GM21717 (cell line): ENCODE data around the gene LDLRAD3.

Experiments
- ATAC-seq: cut with Tn5 transposase; IDR thresholded peaks from one replicate; pipeline ENCODE4 v1.9.1; 2021; ENCODE audit warnings: mild to moderate bottlenecking, moderate library complexity; ENCODE audit not compliant: unreplicated experiment

The LDLRAD3 gene

DNA sequence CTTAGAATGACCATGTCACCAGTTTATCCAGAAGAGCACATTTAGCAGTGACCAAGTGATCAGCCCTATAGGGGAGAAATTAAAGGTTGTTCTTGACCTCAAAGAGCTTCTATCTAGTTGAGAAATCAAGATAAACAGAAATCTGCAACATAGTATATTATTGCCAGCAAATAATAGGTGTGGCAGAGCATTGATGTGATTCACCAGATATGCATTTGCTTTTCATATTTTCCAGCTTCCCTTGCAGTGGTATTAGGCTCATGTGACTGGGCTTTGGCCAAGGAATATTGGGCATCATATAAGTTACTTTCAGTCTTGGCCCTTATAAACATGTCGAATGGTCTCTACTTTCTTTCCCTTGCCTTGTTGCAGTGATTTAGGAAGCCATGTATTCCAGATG, 310.9 kb downstream of the LDLRAD3 start:
- ATAC-seq, result no peak

DNA sequence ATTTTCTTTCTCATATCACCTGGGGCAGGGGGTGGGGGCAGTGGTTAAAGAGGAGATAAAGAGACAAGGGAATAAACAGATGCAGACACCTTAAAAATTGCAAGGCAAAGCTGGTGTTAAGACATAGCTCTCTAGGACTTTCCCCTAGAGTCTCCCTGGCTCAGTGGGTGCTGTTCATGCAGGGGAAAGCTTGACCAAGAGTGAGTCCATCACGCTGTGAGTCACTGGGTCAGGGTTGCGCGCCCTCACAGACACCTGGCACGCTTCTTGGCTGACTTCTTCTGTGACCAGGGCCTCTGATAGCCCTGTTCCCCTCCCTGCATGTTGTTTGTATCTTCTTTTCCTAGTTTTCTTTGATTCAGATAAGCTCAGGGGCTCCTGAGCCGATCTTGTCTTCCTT, 313.5 kb downstream of the LDLRAD3 start:
- ATAC-seq, result no peak

DNA sequence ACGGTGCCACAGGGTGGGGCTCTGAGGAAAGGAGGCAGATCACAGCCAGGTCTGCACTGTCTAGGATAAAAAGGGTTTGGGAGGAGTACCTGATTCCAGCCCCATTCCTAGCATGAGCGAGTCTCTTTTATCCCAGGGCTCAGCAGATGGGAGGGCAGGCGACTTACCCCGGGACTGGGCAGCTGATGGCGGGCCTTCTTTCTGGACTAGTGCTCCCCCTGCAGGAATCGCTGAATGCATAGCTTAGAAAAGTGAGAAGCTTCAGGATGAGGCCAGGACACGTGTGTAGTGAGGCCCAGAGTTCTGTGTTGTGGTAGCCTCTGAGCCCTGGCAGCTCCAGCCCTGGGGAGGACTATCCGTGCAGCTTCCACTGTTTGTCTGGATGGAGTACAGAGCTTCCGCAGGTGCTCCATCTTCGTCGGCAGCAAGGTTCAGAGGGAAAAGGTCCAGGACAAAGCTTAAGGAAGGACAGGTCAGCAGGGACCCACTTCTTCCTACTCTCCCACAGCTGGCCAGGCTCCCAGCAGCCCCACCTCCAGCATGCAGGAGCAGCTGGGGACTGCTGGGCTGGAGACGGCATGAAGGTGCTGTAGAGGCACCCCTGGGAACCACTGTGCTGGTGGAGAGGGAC, 315.0 kb downstream of the LDLRAD3 start:
- ATAC-seq, result no peak

DNA sequence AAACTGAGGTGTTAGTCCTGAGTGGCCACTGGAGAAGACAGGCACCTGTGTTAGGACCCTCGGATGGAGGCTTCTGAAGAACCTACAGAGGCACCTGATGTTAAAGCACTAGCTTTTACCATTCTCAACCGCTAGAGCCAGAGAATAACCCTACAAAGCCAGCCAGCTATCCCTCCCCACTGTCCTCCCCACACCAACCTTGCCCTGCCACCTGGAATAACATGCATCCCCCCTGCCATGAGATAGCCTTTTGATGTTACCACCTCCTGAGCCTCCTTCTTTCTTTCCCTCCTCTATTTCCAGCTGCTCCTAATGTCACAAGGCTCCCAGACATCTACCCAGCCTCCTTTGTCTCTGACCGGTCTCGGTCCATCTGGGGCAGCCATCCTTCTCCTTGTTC, 317.2 kb downstream of the LDLRAD3 start:
- ATAC-seq, result no peak

DNA sequence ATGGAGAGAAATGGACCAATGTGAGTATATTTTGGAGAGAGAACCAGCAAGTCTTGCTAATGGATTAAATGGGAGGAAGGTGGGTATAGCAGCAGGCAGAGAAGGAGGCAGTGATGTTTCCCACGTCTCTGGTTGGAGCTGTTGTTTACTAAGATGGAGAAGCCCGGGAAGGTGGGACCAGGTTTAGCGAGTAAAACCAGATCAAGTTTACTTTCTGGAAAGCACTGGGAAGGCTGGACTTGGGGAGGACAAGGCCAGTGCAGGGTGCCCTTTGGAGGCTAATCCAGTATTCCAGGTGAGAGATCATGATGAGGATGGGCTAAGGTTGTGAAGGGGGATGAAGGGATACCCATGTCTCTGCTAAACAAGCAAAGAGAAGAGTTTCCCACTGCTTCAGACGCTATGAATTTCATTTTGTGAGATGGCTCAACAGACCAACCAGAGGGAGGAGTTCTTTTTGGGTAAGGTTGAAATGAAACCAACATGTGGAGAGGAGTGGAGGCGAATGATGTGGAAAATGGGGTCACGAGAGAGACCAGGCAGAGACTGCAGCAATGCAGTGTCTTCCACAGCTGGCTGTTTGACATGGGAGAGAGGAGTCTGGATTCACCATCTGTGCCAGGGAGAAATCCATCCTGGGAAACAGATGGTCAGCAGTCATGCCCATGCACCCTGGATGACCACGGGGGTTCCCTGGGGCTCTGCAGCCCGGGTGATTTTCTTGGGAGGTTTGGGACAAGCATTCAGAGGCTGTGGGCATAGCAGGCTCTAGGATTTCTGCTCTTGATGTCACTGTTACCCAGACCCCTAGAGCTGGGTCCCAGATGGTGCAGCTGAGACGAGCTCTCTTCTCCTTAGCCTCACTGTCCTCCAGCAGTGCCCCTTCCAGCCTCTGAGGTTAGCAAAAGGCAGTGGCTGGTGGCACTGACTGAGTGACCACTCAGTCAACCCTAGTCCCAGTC, 320.4 kb downstream of the LDLRAD3 start:
- no peak for ATAC-seq

DNA sequence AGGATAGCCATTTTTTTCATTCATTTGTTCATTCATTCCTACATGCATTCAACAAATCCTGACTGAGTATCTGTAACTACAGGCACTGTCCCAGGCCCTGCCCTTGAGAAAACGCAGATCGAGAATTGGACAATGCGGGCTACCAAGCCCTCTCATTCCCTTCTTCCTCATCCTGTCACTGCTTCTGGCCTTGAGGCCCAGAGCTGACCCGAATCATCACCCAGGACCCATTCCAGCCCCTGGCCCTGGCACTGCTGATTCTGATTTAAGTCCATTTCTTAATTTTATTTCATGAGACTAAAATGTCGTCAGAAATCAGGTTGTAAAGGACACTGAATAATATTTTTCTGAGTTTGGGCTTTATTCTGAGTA, 321.1 kb downstream of the LDLRAD3 start:
- no peak for ATAC-seq

DNA sequence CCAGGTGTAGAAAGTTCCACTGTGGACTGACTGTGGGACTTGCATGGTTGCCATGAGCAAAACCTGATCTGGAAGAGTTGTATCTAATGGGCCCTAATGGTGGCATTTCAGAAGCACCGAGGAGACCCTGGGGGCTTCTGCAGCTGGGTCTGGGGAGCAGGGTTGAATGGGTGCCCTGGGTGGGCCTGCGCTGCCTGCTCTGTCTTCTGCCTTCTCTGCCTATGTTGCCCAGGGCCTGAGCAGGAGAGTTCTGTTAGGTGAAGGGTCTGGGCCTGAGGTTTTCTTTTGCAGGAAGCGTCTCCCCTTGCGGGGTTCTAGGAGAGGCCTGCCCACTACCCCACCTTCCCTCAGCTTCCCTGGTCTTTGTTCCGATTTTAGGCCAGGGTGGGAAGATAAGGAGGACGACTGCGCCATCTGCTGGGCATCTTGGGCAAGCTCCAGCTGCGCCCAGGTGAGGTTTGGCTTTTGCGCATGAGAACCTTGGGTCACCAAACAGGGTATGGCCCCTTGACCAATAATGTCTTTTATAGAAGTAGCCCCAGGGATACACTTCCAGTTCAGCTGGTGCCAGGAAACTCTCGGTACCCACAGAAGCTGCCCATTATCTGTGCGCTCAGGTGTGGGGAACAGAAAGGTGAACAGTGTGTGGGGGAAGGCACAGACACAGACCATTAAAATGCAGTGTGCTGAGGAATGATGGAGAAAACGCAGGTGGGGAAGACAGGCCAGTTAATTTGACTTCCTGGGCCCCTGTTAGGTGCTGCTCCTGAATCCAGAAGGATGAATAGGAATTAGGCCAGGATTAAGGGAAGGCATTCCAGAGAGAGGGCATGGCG, 322.1 kb downstream of the LDLRAD3 start:
- peak; percentile 72 for ATAC-seq

DNA sequence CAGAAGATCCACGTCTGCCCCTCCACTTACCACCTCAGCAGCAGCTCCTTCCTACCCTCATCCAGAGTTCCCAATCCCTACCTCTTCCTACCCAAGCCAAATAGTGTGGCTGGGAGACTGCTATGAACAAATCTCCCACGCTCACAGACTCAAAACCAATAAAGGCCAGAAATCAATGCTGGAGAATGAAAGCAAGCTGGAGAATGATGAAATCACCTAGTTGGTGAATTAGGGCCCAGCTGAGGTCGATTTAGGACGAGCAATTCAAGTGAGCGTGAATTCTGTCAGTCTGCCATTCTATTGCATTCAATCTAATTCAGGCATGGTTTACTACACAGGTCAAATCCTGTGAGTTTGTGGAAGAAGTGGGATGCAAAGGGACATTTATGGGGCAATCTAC, 322.9 kb downstream of the LDLRAD3 start:
- no peak for ATAC-seq

DNA sequence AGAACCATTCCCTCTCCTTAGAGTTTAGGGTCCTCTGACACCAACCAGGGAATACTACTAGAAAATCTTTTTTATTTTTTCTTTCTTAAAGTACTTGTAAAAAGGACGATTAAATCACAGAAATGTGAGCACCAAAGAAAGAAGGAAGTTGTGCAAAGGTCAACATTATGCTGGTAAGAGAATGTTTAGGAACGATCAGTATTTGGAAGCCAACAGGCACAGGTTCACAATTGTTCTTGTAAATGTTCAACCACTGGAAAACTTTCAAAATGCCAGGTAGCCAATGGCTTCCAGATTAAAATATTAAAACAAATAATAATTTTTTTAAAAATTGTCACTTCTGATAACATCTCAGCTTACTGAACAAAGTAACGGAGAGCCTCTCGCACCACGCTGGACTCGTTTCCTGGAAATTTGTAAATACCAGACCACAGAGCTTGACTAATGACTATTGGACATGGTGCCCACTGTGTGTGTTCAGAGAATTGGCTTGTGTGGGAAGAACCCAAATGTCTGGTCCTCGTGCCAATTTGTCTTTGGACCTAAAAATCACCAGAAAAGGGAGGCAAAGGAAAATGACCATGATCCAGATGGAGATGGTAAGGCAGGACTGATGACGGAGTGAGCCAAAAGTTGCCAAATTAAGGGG, 324.6 kb downstream of the LDLRAD3 start:
- no peak for ATAC-seq

DNA sequence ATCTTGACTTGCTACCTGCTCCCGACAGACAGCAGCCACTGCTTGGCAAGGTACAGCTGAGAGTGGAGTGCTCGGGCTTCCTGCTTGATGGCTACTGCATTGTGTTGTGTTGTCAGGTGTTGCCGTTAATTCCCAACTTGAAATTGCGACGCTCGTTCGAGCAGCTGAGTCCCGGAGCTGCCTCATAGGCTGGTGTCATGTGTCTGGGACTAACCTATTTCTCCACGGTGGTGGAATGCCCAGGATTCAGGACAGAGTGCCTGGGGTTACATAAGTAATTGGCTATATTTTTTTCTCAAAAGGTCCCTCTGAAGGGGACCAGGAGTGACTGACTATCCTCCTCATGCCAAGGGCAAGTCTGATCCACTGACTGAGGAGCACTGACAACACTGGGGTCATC, 326.8 kb downstream of the LDLRAD3 start:
- no peak for ATAC-seq

DNA sequence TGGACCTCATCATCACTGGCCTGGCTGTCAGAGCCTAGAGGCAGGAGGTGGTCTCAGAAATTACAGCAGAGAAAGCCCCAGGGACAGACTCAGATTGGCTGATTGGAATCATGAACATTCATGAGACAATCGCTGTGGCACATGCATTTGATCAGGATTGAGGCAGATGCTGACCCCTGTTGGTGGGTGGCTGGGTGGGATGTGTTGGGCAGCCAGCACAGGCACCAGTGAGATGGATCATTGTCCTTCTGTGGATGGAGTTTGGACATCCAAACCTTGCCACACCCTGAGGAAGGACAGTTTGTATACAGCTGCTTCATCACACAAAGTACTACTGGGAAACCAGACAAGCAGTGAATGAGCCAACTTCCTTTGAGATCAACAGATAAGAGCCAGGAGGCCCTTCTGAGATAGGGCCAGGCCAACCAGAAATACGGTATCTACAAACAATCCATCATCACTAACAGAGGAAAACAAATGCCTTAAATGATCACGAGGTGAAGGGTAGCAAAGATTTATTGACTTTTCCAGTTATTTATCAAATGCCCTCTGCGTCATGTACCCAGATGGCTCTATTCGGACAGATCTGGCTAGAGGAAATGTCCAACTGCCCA, 328.0 kb downstream of the LDLRAD3 start:
- no peak for ATAC-seq

DNA sequence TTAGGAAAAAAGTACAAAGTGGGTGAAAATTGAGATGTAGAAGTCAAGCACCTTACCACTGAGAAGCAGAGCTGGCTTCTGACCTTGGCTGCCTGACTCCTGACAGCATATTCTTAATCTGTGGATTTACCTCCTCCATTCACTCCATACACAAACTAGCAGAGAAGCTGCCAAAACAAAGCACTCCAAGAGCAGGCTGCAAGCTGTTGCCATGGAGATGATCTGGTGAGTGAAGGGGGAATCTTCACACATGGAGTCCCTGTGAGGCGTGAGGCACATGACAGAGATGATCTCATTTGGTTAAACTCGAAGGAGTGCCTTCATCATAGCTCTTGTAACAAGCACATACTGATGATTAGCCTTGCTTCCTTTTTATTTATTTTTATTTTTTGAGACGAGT, 329.2 kb downstream of the LDLRAD3 start:
- ATAC-seq, result no peak

DNA sequence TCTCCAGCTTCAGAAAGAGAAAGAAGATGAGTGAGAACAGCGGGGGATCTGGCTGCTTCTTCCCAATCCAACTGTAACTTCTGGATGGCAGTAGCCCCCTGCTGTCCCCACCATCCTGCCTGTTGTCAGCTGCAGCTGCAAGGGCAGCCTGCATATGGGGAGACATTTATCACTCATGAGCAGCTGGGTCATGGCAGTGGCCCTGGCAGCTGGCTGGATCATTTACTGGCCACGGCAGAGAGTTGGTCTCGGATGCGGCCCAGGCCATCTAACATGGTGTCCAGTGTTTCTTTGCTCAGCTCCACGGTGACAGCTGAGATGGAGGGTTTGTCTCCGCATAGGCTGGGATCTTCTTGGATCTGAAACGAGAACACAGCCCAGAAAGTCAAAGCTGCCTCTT, 330.6 kb downstream of the LDLRAD3 start:
- ATAC-seq, result no peak

DNA sequence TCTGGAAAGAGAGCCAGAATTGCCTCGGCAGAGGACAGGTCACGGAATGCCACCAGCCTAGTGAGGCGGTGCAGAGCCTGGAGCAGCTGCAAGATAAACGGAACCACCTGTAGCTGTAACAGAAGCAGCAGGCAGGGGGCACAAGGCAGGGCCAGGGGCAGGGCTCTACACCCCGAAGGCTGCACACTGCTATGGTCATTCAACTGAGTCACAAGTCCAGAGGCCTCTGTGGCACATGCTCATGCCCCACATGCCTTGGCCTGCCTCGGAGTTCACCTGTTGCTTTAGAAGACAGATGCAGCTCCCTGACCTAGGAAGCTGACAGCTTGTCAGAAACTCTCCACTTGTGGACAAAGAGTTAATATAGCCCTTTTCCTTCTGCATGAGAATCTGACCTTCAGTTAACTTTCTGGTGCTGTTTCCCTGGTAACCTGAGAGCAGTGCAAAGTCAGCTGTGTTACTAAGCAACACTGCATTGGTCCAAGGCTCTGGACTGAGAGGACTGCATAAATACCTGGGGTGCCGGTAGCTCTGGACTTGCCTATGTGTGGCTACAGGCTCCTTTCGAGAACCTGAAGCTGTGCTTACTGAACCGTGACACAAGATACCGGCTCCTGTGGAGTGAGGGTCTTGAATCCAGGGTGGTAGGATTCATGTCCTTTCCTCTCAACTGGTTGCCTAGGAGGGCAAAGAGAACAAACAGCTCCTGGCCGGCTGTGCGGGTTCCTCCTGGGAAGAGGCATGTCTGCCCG, 334.8 kb downstream of the LDLRAD3 start:
- no peak for ATAC-seq

DNA sequence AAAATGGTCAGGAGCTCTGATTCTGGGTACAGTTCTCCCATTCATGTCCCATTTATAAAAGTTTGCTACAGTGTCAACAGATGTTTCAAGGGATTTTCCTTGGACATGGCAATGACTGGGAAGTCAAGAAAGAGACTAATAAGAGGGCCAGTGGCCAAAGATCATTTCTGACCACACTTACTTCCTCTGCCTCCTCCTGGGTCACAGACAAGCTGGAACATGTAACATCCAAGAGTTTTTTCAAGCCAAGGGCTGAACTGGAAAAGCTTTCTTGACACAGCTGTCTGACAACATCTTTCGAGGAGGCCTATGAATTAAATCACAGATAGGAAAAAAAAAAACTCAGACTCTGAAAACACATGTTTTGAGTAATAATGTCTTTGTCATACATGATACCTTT, 336.7 kb downstream of the LDLRAD3 start:
- ATAC-seq, result no peak
